ENCODE measurements around the gene GPSM3.
A peak's percentile ranks its signal among the peaks of the same experiment; 100 is the strongest.
"Not testable (repeated sequence)": the region's sequence is repeated elsewhere in the genome, so short reads cannot be mapped to it uniquely, and the experiment has no call there.

The GPSM3 gene

GRCh38 chr6:32203426-32204267 is 11.2 kb upstream of the GPSM3 start:
- no peak for DNase-seq (ENCODE audit: low read depth, low spot score)

- DNase-seq (ENCODE audit: low read depth, low spot score): no peak
These were observed 9.7 kb upstream of the GPSM3 start for GRCh38 chr6:32202186-32202585.

- DNase-seq (ENCODE audit: low read depth, low spot score): no peak
These were observed 8.4 kb upstream of the GPSM3 start for GRCh38 chr6:32200711-32201475.

- DNase-seq (ENCODE audit: low read depth, low spot score): no peak
These were observed 6.4 kb upstream of the GPSM3 start for GRCh38 chr6:32198866-32199265.

GRCh38 chr6:32198345-32198696 is 5.9 kb upstream of the GPSM3 start:
- DNase-seq (ENCODE audit: low read depth, low spot score): no peak

- no peak for DNase-seq (ENCODE audit: low read depth, low spot score)
These were observed 4.5 kb upstream of the GPSM3 start for GRCh38 chr6:32196682-32197616.

GRCh38 chr6:32195902-32196681 is 3.6 kb upstream of the GPSM3 start:
- DNase-seq (ENCODE audit: low read depth, low spot score): no peak

- DNase-seq (ENCODE audit: low read depth, low spot score): peak; percentile 100
These were observed 3.1 kb upstream of the GPSM3 start for GRCh38 chr6:32195652-32195901.

- no peak for DNase-seq (ENCODE audit: low read depth, low spot score)
These were observed 2.6 kb upstream of the GPSM3 start for GRCh38 chr6:32194825-32195651.

- DNase-seq (ENCODE audit: low read depth, low spot score): no peak
These were observed 1.9 kb upstream of the GPSM3 start for GRCh38 chr6:32194388-32194787.

- not testable (repeated sequence) for DNase-seq (ENCODE audit: low read depth, low spot score)
These were observed 653 bp upstream of the GPSM3 start for GRCh38 chr6:32193096-32193495.

- DNase-seq (ENCODE audit: low read depth, low spot score): no peak
These were observed 491 bp downstream of the GPSM3 start for GRCh38 chr6:32191696-32192607.

GRCh38 chr6:32190911-32191677 is 1.3 kb downstream of the GPSM3 start:
- DNase-seq (ENCODE audit: low read depth, low spot score): no peak

GRCh38 chr6:32190054-32190851 is 2.2 kb downstream of the GPSM3 start, which contains the start of gene PBX2:
TSS of gene PBX2 (minus strand) at chr6:32190202. CDS start at chr6:32189915, 287 bp downstream.
- DNase-seq (ENCODE audit: low read depth, low spot score): peak; percentile 59

GRCh38 chr6:32189742-32190053 is 2.7 kb downstream of the GPSM3 start:
- DNase-seq (ENCODE audit: low read depth, low spot score): no peak

- no peak for DNase-seq (ENCODE audit: low read depth, low spot score)
These were observed 3.2 kb downstream of the GPSM3 start for GRCh38 chr6:32189069-32189741.

- DNase-seq (ENCODE audit: low read depth, low spot score): no peak
These were observed 3.9 kb downstream of the GPSM3 start for GRCh38 chr6:32188381-32189068.
